ENCODE data around the gene OASL.

The OASL gene

DNA sequence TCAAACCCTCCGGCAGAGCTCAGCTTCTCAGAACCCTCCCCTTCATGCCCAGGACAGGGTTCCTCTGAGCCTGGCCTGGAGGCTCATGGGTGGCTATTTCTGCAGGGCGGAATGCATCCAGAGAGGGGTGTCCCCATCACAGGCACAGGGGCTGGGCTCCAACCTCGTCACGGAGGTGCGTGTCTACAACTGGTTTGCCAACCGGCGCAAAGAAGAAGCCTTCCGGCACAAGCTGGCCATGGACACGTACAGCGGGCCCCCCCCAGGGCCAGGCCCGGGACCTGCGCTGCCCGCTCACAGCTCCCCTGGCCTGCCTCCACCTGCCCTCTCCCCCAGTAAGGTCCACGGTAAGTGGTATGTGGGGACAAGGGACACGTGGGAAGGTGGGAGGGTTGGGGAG lies 45.0 kb downstream of the OASL start:
- Histone ChIP-seq H3K27ac (ENCODE audit: low read length, poor library complexity, severe bottlenecking) (no peak overlapping the region), H3K36me3 (ENCODE audit: control insufficient read depth in 1 of 2, insufficient read depth in 2 of 2, low read depth in 1 of 2, low read length in 2 of 2) (no peaks in the 10 kb centered on the region), H2AK5ac (ENCODE audit: low read length, severe bottlenecking) (no peak overlapping the region), H3K9me3 (ENCODE audit: control insufficient read depth, low read length) (no peaks in the 10 kb centered on the region), H3K23ac (ENCODE audit: low read length in 2 of 2) (no peak overlapping the region), H4K8ac (ENCODE audit: low read length) (no peak overlapping the region), H3K14ac (ENCODE audit: low read length in 2 of 2) (peak overlapping the region in 1 of 2 experiments; percentile 46), H2BK5ac (ENCODE audit: low read depth, low read length, poor library complexity, severe bottlenecking) (no peak overlapping the region), H3K4ac (ENCODE audit: low read depth in 1 of 2, low read length in 2 of 2) (no peak overlapping the region), H2AFZ (ENCODE audit: low read depth, low read length) (no peak overlapping the region), H4K91ac (ENCODE audit: low read length) (no peak overlapping the region), H2BK15ac (ENCODE audit: low read depth, poor library complexity, severe bottlenecking) (no peak overlapping the region), H3K27me3 (ENCODE audit: control insufficient read depth in 1 of 2, insufficient read depth in 1 of 2, low read length in 2 of 2) (peaks cover 35 to 79% of the 10 kb centered on the region in 2 experiments), H2BK120ac (ENCODE audit: low read depth, low read length) (no peak overlapping the region), H3K4me2 (ENCODE audit: low read length, poor library complexity, severe bottlenecking) (no peak overlapping the region), H3K18ac (ENCODE audit: low read depth in 1 of 2, low read length in 2 of 2) (no peak overlapping the region), H3K9ac (ENCODE audit: low read length) (no peak overlapping the region), H3K79me1 (replicated peaks; ENCODE audit: low read length, poor library complexity, severe bottlenecking) (no peaks in the 10 kb centered on the region), H2BK12ac (ENCODE audit: low read length in 2 of 2) (no peak overlapping the region), H3K4me3 (ENCODE audit: insufficient read depth in 1 of 2, low read depth in 1 of 2, low read length in 2 of 2) (no peak overlapping the region), H3K4me1 (ENCODE audit: control insufficient read depth, insufficient read depth, low read depth, low read length) (no peaks in the 10 kb centered on the region)
- DNase-seq, result no peak
- WGBS, result 87% methylated on average over 10 of the region's 15 CpGs

GRCh38 chr12:120993496-120993895 lies 45.5 kb downstream of the OASL start:
- Histone ChIP-seq H2AFZ (ENCODE audit: low read depth, low read length) (no peak overlapping the region), H3K4me3 (ENCODE audit: insufficient read depth in 1 of 2, low read depth in 1 of 2, low read length in 2 of 2) (no peak overlapping the region), H2BK5ac (ENCODE audit: low read depth, low read length, poor library complexity, severe bottlenecking) (no peak overlapping the region), H4K8ac (ENCODE audit: low read length) (no peak overlapping the region), H3K36me3 (ENCODE audit: control insufficient read depth in 1 of 2, insufficient read depth in 2 of 2, low read depth in 1 of 2, low read length in 2 of 2) (no peaks in the 10 kb centered on the region), H3K18ac (ENCODE audit: low read depth in 1 of 2, low read length in 2 of 2) (no peak overlapping the region), H3K9ac (ENCODE audit: low read length) (no peak overlapping the region), H2BK120ac (ENCODE audit: low read depth, low read length) (no peak overlapping the region), H3K9me3 (ENCODE audit: control insufficient read depth, low read length) (no peaks in the 10 kb centered on the region), H2BK12ac (ENCODE audit: low read length in 2 of 2) (no peak overlapping the region), H3K79me1 (replicated peaks; ENCODE audit: low read length, poor library complexity, severe bottlenecking) (no peaks in the 10 kb centered on the region), H3K14ac (ENCODE audit: low read length in 2 of 2) (no peak overlapping the region), H3K27ac (ENCODE audit: low read length, poor library complexity, severe bottlenecking) (no peak overlapping the region), H3K4ac (ENCODE audit: low read depth in 1 of 2, low read length in 2 of 2) (no peak overlapping the region), H2BK15ac (ENCODE audit: low read depth, poor library complexity, severe bottlenecking) (no peak overlapping the region), H3K23ac (ENCODE audit: low read length in 2 of 2) (no peak overlapping the region), H4K91ac (ENCODE audit: low read length) (no peak overlapping the region), H2AK5ac (ENCODE audit: low read length, severe bottlenecking) (no peak overlapping the region), H3K27me3 (ENCODE audit: control insufficient read depth in 1 of 2, insufficient read depth in 1 of 2, low read length in 2 of 2) (peaks cover 35 to 77% of the 10 kb centered on the region in 2 experiments), H3K4me1 (ENCODE audit: control insufficient read depth, insufficient read depth, low read depth, low read length) (no peaks in the 10 kb centered on the region), H3K4me2 (ENCODE audit: low read length, poor library complexity, severe bottlenecking) (no peak overlapping the region)
- 84% methylated on average over 10 of the region's 11 CpGs for WGBS
- no peak for DNase-seq

DNA sequence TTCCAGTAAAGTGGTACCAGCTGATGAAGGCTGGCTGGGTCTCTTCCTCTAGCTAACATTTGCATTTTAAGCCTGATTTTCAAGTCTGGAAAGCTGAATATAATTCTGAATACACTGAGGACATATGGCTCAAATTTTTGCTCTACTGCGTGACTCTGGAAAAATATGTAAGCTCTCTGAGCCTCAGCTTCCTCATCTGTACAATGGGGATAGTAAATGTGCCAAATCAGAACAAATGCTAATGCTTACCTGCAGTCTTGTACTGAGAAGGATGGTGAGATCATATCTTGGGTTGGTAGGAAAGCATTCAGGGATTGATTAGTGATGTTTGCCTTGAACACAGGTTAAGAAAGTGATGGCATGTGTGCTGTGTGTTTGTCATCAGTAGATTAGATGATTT lies 46.1 kb downstream of the OASL start:
- Histone ChIP-seq H2BK120ac (ENCODE audit: low read depth, low read length) (no peak overlapping the region), H3K14ac (ENCODE audit: low read length in 2 of 2) (no peak overlapping the region), H3K27ac (ENCODE audit: low read length, poor library complexity, severe bottlenecking) (no peak overlapping the region), H3K79me1 (replicated peaks; ENCODE audit: low read length, poor library complexity, severe bottlenecking) (no peaks in the 10 kb centered on the region), H3K36me3 (ENCODE audit: control insufficient read depth in 1 of 2, insufficient read depth in 2 of 2, low read depth in 1 of 2, low read length in 2 of 2) (no peaks in the 10 kb centered on the region), H3K27me3 (ENCODE audit: control insufficient read depth in 1 of 2, insufficient read depth in 1 of 2, low read length in 2 of 2) (peaks cover 35 to 73% of the 10 kb centered on the region in 2 experiments), H2BK15ac (ENCODE audit: low read depth, poor library complexity, severe bottlenecking) (no peak overlapping the region), H2BK5ac (ENCODE audit: low read depth, low read length, poor library complexity, severe bottlenecking) (no peak overlapping the region), H3K4ac (ENCODE audit: low read depth in 1 of 2, low read length in 2 of 2) (no peak overlapping the region), H3K4me3 (ENCODE audit: insufficient read depth in 1 of 2, low read depth in 1 of 2, low read length in 2 of 2) (no peak overlapping the region), H4K8ac (ENCODE audit: low read length) (no peak overlapping the region), H2AK5ac (ENCODE audit: low read length, severe bottlenecking) (no peak overlapping the region), H3K9ac (ENCODE audit: low read length) (no peak overlapping the region), H3K23ac (ENCODE audit: low read length in 2 of 2) (no peak overlapping the region), H3K9me3 (ENCODE audit: control insufficient read depth, low read length) (no peaks in the 10 kb centered on the region), H3K4me2 (ENCODE audit: low read length, poor library complexity, severe bottlenecking) (no peak overlapping the region), H2BK12ac (ENCODE audit: low read length in 2 of 2) (no peak overlapping the region), H3K4me1 (ENCODE audit: control insufficient read depth, insufficient read depth, low read depth, low read length) (no peaks in the 10 kb centered on the region), H3K18ac (ENCODE audit: low read depth in 1 of 2, low read length in 2 of 2) (no peak overlapping the region), H4K91ac (ENCODE audit: low read length) (no peak overlapping the region), H2AFZ (ENCODE audit: low read depth, low read length) (no peak overlapping the region)
- WGBS, result 100% methylated on average over 1 of the region's 1 CpG
- no peak for DNase-seq

- no peak overlapping the region for H3K18ac ChIP-seq (ENCODE audit: low read depth in 1 of 2, low read length in 2 of 2)
- peaks cover 35 to 64% of the 10 kb centered on the region in 2 experiments for H3K27me3 ChIP-seq (ENCODE audit: control insufficient read depth in 1 of 2, insufficient read depth in 1 of 2, low read length in 2 of 2)
- H2BK120ac ChIP-seq (ENCODE audit: low read depth, low read length), result no peak overlapping the region
- no peak overlapping the region for H3K23ac ChIP-seq (ENCODE audit: low read length in 2 of 2)
- no peaks in the 10 kb centered on the region for H3K4me1 ChIP-seq (ENCODE audit: control insufficient read depth, insufficient read depth, low read depth, low read length)
- H3K79me1 ChIP-seq (replicated peaks; ENCODE audit: low read length, poor library complexity, severe bottlenecking), result no peaks in the 10 kb centered on the region
- H3K36me3 ChIP-seq (ENCODE audit: control insufficient read depth in 1 of 2, insufficient read depth in 2 of 2, low read depth in 1 of 2, low read length in 2 of 2), result no peaks in the 10 kb centered on the region
- no peak overlapping the region for H4K8ac ChIP-seq (ENCODE audit: low read length)
- H3K4me3 ChIP-seq (ENCODE audit: insufficient read depth in 1 of 2, low read depth in 1 of 2, low read length in 2 of 2), result no peak overlapping the region
- DNase-seq, result no peak
- no peak overlapping the region for H3K14ac ChIP-seq (ENCODE audit: low read length in 2 of 2)
- H3K9ac ChIP-seq (ENCODE audit: low read length), result no peak overlapping the region
- H3K9me3 ChIP-seq (ENCODE audit: control insufficient read depth, low read length), result no peaks in the 10 kb centered on the region
- H2BK12ac ChIP-seq (ENCODE audit: low read length in 2 of 2), result no peak overlapping the region
- H3K4ac ChIP-seq (ENCODE audit: low read depth in 1 of 2, low read length in 2 of 2), result no peak overlapping the region
- no peak overlapping the region for H2BK5ac ChIP-seq (ENCODE audit: low read depth, low read length, poor library complexity, severe bottlenecking)
- no peak overlapping the region for H3K27ac ChIP-seq (ENCODE audit: low read length, poor library complexity, severe bottlenecking)
- H2BK15ac ChIP-seq (ENCODE audit: low read depth, poor library complexity, severe bottlenecking), result no peak overlapping the region
- no peak overlapping the region for H2AK5ac ChIP-seq (ENCODE audit: low read length, severe bottlenecking)
- no peak overlapping the region for H2AFZ ChIP-seq (ENCODE audit: low read depth, low read length)
- H3K4me2 ChIP-seq (ENCODE audit: low read length, poor library complexity, severe bottlenecking), result no peak overlapping the region
- H4K91ac ChIP-seq (ENCODE audit: low read length), result no peak overlapping the region
These were observed 47.1 kb downstream of the OASL start for GRCh38 chr12:120991965-120992364.

All from mesenchymal stem cell (in vitro differentiated cells and primary cell).